Liver (tissue), 9 donors: ENCODE results near the gene ENTPD3. TPM values are rescaled to one million over a fixed set of nuclear protein-coding genes. Genes with fewer than 3 reads are reported as not detected.

Source experiments
- DNase-seq: peaks from one replicate; pipeline ENCODE4 v3.0.0-alpha.2; 2017; ENCODE audit warnings: low spot score
- H3K27ac ChIP-seq, 2 donors: one replicate each; pipeline ENCODE4 v1.7.0; 2013; ENCODE audit warnings: inconsistent platforms in 2 of 2, low read length in 2 of 2, control low read depth in 1 of 2, low read depth in 1 of 2, mild to moderate bottlenecking in 1 of 2
- H3K27me3 ChIP-seq, 4 donors: one replicate each; pipeline versions ENCODE4 v1.6.1 to v1.7.0; 2013; ENCODE audit warnings: low read length in 3 of 4, inconsistent platforms in 1 of 4, mild to moderate bottlenecking in 1 of 4, moderate library complexity in 1 of 4; ENCODE audit not compliant: control insufficient read depth in 4 of 4, insufficient read depth in 4 of 4
- H3K36me3 ChIP-seq, 4 donors: one replicate each; pipeline versions ENCODE4 v1.6.1 to v1.7.0; 2013; ENCODE audit warnings: low read length in 3 of 4, mild to moderate bottlenecking in 3 of 4, low read depth in 1 of 4, moderate library complexity in 1 of 4; ENCODE audit not compliant: control insufficient read depth in 4 of 4, insufficient read depth in 3 of 4
- H3K4me1 ChIP-seq, 4 donors: one replicate each; pipeline versions ENCODE4 v1.6.1 to v1.7.0; 2013; ENCODE audit warnings: low read length in 3 of 4, mild to moderate bottlenecking in 3 of 4, moderate library complexity in 1 of 4; ENCODE audit not compliant: control insufficient read depth in 4 of 4, insufficient read depth in 4 of 4
- H3K4me3 ChIP-seq, 3 donors: one replicate each; pipeline versions ENCODE4 v1.6.1 to v1.7.0; 2013; ENCODE audit warnings: low read length in 3 of 3, control low read depth in 1 of 3, low read depth in 1 of 3, mild to moderate bottlenecking in 1 of 3
- H3K9ac ChIP-seq, 2 donors: one replicate each; pipeline ENCODE4 v1.7.0; 2013; ENCODE audit warnings: low read length in 2 of 2, mild to moderate bottlenecking in 2 of 2, moderate library complexity in 2 of 2, control low read depth in 1 of 2, low read depth in 1 of 2
- H3K9me3 ChIP-seq, 4 donors: one replicate each; pipeline versions ENCODE4 v1.6.1 to v1.7.0; 2013; ENCODE audit warnings: low read length in 3 of 4; ENCODE audit not compliant: control insufficient read depth in 4 of 4
- FOXA1 ChIP-seq: IDR thresholded peaks from 2 replicates; pipeline ENCODE4 v1.6.1; 2016; ENCODE audit warnings: antibody characterized with exemption
- HNF4A ChIP-seq, 2 donors: conservative IDR thresholded peaks; 2 replicates each; pipeline ENCODE4 v1.6.1; 2016; ENCODE audit warnings: antibody characterized with exemption in 2 of 2, mild to moderate bottlenecking in 2 of 2
- HNF4G ChIP-seq: IDR thresholded peaks from 2 replicates; pipeline ENCODE4 v1.6.1; 2016; ENCODE audit warnings: antibody characterized with exemption
- JUND ChIP-seq, 2 donors: IDR thresholded peaks; 2 replicates each; pipeline ENCODE4 v1.6.1; 2016; ENCODE audit warnings: antibody characterized with exemption in 2 of 2
- RXRA ChIP-seq, 2 donors: IDR thresholded peaks; 2 replicates each; pipeline ENCODE4 v1.6.1; 2017 to 2018; ENCODE audit warnings: antibody characterized with exemption in 2 of 2, mild to moderate bottlenecking in 1 of 2
- SP1 ChIP-seq: IDR thresholded peaks from 2 replicates; pipeline ENCODE4 v1.6.1; 2018; ENCODE audit warnings: antibody characterized with exemption, mild to moderate bottlenecking
- TAF1 ChIP-seq: conservative IDR thresholded peaks from 2 replicates; pipeline ENCODE4 v1.6.1; 2016; ENCODE audit warnings: antibody characterized with exemption, mild to moderate bottlenecking
- WGBS: extraction: QIAGEN DNeasy Blood & Tissue Kit; methylation state at CpG from one replicate; pipeline ENCODE4 v1.1.7; 2013; 5-methylcytosine and 5-hydroxymethylcytosine counted together
- polyA plus RNA-seq, 2 donors: library from polyadenylated mRNA; stranded (reverse) in 1 of 2; unstranded in 1 of 2; fragments of 200-250 nt in 1 of 2; fragments of >200 nt in 1 of 2; fragmentation: Nextera tagmentation in 1 of 2; extraction: Ambion mirVana in 1 of 2; gene quantifications; one replicate each; pipeline versions ENCODE4 v1.2.1 to v1.2.3, GENCODE V29; 2013 to 2015
- total RNA-seq, 2 donors: library from RNA; depleted of rRNA; stranded (reverse); fragments of >200 nt; gene quantifications; one replicate each; pipeline ENCODE4 v1.2.3, GENCODE V29; 2014
- TF ChIP-seq, protein P1 (sequence below): fragments of 150-350 bp; IDR thresholded peaks from 2 replicates; pipeline ENCODE4 v1.5.1; 2017; ENCODE audit warnings: improper control_type of control experiment, low read depth, low read length; ENCODE audit not compliant: missing input control
- TF ChIP-seq, protein P2 (sequence below): IDR thresholded peaks from 2 replicates; pipeline ENCODE4 v1.6.1; 2016; ENCODE audit warnings: antibody characterized with exemption
- TF ChIP-seq, protein P3 (sequence below): IDR thresholded peaks from 2 replicates; pipeline ENCODE4 v1.6.1; 2016; ENCODE audit warnings: antibody characterized with exemption, mild to moderate bottlenecking
- donor health status: healthy.
- donor health status: healthy.
- donor health status: healthy.
- donor health status: healthy.
- donor health status: healthy.

Gene ENTPD3
- total and polyA plus RNA-seq, 4 donors, result 0.08 TPM; not detected in 3

DNA sequence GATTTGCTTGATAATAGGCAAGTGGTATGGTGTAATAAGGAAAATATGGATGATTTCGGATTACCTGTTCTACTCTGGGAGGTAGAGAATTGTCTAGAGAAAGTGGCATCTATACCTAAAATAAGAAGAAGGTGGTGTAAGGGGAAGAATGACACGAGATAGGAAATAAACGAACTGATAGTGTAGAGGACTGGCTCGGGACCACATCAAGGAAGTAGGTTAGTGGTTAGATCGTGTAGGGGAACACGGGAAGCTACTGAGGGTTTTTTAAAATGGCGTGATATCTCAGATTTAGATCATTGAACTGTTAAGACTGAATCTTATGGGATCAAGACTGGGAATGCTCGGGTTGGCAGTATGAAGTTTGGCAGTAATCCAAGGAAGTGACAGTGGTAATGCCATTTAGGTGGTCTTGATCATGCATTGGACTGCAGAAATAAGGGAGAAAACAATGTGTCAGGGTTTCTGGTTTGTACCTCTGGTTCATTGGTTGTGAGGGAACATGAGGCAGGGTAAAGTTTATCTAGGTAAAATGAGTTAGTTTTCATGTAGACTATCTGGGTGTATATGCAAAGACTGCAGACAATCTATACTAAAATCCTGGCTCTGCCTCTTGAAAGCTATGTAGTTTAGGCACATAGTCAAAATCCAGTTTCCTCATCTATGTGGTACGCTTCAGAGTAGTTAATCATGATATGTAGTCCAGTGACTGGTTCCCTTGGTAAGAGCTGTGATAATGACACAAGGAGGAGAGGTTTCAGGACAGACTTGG lies 77.5 kb downstream of the ENTPD3 start:
- Histone ChIP-seq H3K4me3 (no peak overlapping the region), H3K9ac (no peak overlapping the region), H3K36me3 (peaks cover 8 to 56% (median 41%) of the 10 kb centered on the region in 4 donors), H3K4me1 (peaks cover 0 to 3% (median 1%) of the 10 kb centered on the region in 4 donors), H3K9me3 (no peaks in the 10 kb centered on the region), H3K27ac (no peak overlapping the region), H3K27me3 (no peaks in the 10 kb centered on the region)
- no peak for DNase-seq
- 72% methylated on average over 9 of the region's 9 CpGs for WGBS
- TF ChIP-seq HNF4A (conservative IDR thresholded peaks at IDR 0.05), result no peak
- TF ChIP-seq SP1, result no peak
- TF ChIP-seq HNF4G, result no peak
- TF ChIP-seq, protein P1, sequence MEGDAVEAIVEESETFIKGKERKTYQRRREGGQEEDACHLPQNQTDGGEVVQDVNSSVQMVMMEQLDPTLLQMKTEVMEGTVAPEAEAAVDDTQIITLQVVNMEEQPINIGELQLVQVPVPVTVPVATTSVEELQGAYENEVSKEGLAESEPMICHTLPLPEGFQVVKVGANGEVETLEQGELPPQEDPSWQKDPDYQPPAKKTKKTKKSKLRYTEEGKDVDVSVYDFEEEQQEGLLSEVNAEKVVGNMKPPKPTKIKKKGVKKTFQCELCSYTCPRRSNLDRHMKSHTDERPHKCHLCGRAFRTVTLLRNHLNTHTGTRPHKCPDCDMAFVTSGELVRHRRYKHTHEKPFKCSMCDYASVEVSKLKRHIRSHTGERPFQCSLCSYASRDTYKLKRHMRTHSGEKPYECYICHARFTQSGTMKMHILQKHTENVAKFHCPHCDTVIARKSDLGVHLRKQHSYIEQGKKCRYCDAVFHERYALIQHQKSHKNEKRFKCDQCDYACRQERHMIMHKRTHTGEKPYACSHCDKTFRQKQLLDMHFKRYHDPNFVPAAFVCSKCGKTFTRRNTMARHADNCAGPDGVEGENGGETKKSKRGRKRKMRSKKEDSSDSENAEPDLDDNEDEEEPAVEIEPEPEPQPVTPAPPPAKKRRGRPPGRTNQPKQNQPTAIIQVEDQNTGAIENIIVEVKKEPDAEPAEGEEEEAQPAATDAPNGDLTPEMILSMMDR, result no peak
- TF ChIP-seq FOXA1, result no peak
- TF ChIP-seq, protein P2, sequence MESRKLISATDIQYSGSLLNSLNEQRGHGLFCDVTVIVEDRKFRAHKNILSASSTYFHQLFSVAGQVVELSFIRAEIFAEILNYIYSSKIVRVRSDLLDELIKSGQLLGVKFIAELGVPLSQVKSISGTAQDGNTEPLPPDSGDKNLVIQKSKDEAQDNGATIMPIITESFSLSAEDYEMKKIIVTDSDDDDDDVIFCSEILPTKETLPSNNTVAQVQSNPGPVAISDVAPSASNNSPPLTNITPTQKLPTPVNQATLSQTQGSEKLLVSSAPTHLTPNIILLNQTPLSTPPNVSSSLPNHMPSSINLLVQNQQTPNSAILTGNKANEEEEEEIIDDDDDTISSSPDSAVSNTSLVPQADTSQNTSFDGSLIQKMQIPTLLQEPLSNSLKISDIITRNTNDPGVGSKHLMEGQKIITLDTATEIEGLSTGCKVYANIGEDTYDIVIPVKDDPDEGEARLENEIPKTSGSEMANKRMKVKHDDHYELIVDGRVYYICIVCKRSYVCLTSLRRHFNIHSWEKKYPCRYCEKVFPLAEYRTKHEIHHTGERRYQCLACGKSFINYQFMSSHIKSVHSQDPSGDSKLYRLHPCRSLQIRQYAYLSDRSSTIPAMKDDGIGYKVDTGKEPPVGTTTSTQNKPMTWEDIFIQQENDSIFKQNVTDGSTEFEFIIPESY, result no peak

DNA sequence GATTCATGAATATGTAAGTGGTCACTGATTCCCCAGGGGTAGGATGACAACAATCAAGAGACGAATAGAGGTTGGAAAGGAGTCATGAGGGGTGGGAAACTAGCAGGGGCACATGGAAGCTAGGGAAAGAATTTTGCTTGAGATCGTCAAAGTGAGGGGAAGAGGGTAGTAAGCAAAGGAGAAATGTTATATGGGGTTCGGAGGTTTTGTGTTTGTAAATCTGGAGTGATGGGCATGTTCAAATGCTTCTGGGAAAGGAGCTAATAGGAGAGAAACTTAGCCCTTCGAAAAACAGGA lies 78.1 kb downstream of the ENTPD3 start:
- Histone ChIP-seq H3K4me3 (no peak overlapping the region), H3K27me3 (no peaks in the 10 kb centered on the region), H3K36me3 (peaks cover 8 to 53% (median 37%) of the 10 kb centered on the region in 4 donors), H3K4me1 (peaks cover 0 to 3% (median 1%) of the 10 kb centered on the region in 4 donors), H3K9ac (no peak overlapping the region), H3K9me3 (no peaks in the 10 kb centered on the region), H3K27ac (no peak overlapping the region)
- no peak for DNase-seq
- 88% methylated on average over 4 of the region's 4 CpGs for WGBS
- TF ChIP-seq HNF4A (conservative IDR thresholded peaks at IDR 0.05) (no peak), JUND (IDR thresholded peaks at IDR 0.05) (no peak), TAF1 (no peak), SP1 (no peak), RXRA (IDR thresholded peaks at IDR 0.05) (no peak)
- TF ChIP-seq, protein P2, result no peak
- TF ChIP-seq, protein P3, sequence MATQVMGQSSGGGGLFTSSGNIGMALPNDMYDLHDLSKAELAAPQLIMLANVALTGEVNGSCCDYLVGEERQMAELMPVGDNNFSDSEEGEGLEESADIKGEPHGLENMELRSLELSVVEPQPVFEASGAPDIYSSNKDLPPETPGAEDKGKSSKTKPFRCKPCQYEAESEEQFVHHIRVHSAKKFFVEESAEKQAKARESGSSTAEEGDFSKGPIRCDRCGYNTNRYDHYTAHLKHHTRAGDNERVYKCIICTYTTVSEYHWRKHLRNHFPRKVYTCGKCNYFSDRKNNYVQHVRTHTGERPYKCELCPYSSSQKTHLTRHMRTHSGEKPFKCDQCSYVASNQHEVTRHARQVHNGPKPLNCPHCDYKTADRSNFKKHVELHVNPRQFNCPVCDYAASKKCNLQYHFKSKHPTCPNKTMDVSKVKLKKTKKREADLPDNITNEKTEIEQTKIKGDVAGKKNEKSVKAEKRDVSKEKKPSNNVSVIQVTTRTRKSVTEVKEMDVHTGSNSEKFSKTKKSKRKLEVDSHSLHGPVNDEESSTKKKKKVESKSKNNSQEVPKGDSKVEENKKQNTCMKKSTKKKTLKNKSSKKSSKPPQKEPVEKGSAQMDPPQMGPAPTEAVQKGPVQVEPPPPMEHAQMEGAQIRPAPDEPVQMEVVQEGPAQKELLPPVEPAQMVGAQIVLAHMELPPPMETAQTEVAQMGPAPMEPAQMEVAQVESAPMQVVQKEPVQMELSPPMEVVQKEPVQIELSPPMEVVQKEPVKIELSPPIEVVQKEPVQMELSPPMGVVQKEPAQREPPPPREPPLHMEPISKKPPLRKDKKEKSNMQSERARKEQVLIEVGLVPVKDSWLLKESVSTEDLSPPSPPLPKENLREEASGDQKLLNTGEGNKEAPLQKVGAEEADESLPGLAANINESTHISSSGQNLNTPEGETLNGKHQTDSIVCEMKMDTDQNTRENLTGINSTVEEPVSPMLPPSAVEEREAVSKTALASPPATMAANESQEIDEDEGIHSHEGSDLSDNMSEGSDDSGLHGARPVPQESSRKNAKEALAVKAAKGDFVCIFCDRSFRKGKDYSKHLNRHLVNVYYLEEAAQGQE, result no peak
